ENCODE measurements around the gene MYEF2. TPM values are rescaled to one million over a fixed set of nuclear protein-coding genes. Genes with fewer than 3 reads are reported as not detected.

Gene MYEF2
- total RNA-seq, 2 experiments from 2014 or later = 44.0 to 107 TPM

DNA sequence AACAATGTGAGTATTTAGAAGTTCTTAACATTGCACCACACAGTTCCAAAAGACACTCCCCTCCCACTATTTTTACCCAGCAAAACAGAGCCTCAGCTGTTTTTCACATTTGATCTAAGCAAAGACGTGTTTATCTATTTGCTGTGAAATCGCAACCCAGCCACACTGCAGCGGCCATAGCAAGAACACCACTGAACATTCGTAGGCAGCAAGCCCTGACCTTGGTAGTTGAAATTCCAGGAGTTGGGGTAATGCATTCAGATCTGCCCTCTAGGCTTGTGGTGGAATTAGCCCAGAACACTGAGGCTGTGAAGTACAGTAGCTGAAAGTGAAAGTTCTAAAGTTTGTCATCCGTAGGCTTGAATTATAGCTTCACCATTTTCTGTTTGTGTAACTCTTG is 74.4 kb downstream of the MYEF2 start:
- H3K79me2 ChIP-seq (ENCODE audit: insufficient read depth, low read depth, low read length) = no peaks in the 10 kb centered on the region
- POLR2A ChIA-PET = no interaction called here
- no peak overlapping the region for H3K27ac ChIP-seq (ENCODE audit: low read depth, low read length, poor library complexity, severe bottlenecking)
- no peak overlapping the region for H2AFZ ChIP-seq (ENCODE audit: low read length)
- TF ChIP-seq, protein P1, sequence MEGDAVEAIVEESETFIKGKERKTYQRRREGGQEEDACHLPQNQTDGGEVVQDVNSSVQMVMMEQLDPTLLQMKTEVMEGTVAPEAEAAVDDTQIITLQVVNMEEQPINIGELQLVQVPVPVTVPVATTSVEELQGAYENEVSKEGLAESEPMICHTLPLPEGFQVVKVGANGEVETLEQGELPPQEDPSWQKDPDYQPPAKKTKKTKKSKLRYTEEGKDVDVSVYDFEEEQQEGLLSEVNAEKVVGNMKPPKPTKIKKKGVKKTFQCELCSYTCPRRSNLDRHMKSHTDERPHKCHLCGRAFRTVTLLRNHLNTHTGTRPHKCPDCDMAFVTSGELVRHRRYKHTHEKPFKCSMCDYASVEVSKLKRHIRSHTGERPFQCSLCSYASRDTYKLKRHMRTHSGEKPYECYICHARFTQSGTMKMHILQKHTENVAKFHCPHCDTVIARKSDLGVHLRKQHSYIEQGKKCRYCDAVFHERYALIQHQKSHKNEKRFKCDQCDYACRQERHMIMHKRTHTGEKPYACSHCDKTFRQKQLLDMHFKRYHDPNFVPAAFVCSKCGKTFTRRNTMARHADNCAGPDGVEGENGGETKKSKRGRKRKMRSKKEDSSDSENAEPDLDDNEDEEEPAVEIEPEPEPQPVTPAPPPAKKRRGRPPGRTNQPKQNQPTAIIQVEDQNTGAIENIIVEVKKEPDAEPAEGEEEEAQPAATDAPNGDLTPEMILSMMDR (conservative IDR thresholded peaks at IDR 0.05; ENCODE audit: low read length) = no peak
- no peak for TF ChIP-seq EZH2phosphoT487 (IDR thresholded peaks at IDR 0.05; ENCODE audit: borderline replicate concordance, low read depth, low read length)
- no peak for DNase-seq (ENCODE audit: low spot score)
- H4K20me1 ChIP-seq (ENCODE audit: insufficient read depth, low read length) = no peaks in the 10 kb centered on the region
- CTCF ChIA-PET (ENCODE audit: unreplicated experiment) = no interaction called here
- H3K4me3 ChIP-seq (ENCODE audit: low read depth, low read length, poor library complexity, severe bottlenecking) = no peak overlapping the region
- H3K4me1 ChIP-seq (ENCODE audit: insufficient read depth, low read length, poor library complexity, severe bottlenecking) = no peaks in the 10 kb centered on the region
- no TSS peak for BruUV-seq (replicated peaks)
- no peaks in the 10 kb centered on the region for H3K9me2 ChIP-seq (ENCODE audit: insufficient read depth, low read length)
- H3K9me3 ChIP-seq (ENCODE audit: low read length) = no peaks in the 10 kb centered on the region
- H3K36me3 ChIP-seq (ENCODE audit: insufficient read depth, low read length) = no peaks in the 10 kb centered on the region
- no peak overlapping the region for H3K4me2 ChIP-seq (ENCODE audit: low read length)
- intact Hi-C loops (cut with micrococcal nuclease; ENCODE audit: unreplicated experiment) = no loop called here

DNA sequence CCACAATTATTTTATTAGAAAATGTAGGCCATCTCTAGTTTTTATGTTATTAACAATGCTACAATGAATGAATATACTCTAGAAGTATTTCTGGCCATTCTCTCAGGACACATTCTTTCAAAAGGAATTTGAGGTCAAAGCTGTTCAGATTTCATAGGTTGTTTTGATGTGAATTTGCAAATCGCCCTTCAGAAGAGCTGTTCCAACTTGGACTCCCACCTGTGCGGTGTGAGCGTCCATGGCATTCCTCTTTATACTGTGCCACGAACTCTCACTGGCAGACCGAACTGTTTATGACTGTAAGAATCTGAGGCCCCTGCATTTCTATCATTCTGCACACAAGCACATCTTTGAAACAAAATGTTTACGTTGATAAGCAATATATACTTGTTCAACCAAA is 75.9 kb downstream of the MYEF2 start:
- BruUV-seq (replicated peaks) = no TSS peak
- POLR2A ChIA-PET = no interaction called here
- intact Hi-C loops (cut with micrococcal nuclease; ENCODE audit: unreplicated experiment) = no loop called here

DNA sequence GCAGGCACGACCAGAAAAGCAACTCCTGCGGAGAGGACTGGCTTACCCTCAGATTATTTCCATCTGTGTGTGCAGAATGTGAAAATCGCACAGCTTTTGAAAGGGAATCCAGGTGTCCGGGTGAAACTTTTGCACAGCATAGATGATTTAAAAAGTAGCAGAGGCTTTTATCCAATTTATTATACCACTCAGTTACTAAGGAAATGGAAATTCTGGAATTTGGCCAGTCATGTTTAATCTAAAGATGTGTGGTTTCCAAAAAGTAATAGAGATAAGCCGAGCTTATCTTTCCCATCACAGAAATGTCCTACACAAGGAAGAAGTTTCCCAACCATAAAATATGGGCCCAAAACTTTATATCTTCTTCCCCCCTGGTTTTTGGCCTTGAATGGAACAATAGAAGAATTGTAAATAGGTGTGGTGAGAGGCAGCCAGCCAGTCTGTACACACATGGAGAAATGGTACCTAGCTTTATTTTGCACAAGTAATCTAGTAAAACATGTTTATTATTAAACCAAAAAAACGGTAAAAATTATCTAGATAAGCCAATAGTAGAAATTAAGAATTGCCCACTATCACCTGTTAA is 76.6 kb downstream of the MYEF2 start:
- Histone ChIP-seq H3K9me3 (ENCODE audit: low read length) (no peaks in the 10 kb centered on the region), H2AFZ (ENCODE audit: low read length) (no peak overlapping the region), H3K79me2 (ENCODE audit: insufficient read depth, low read depth, low read length) (no peaks in the 10 kb centered on the region), H3K9me2 (ENCODE audit: insufficient read depth, low read length) (no peaks in the 10 kb centered on the region), H3K4me2 (ENCODE audit: low read length) (no peak overlapping the region), H3K4me3 (ENCODE audit: low read depth, low read length, poor library complexity, severe bottlenecking) (no peak overlapping the region), H3K4me1 (ENCODE audit: insufficient read depth, low read length, poor library complexity, severe bottlenecking) (no peaks in the 10 kb centered on the region), H3K27ac (ENCODE audit: low read depth, low read length, poor library complexity, severe bottlenecking) (no peak overlapping the region), H3K36me3 (ENCODE audit: insufficient read depth, low read length) (no peaks in the 10 kb centered on the region), H4K20me1 (ENCODE audit: insufficient read depth, low read length) (no peaks in the 10 kb centered on the region)
- POLR2A ChIA-PET = no interaction called here
- CTCF ChIA-PET (ENCODE audit: unreplicated experiment) = no interaction called here
- TF ChIP-seq, protein P1 (conservative IDR thresholded peaks at IDR 0.05; ENCODE audit: low read length) = no peak
- no peak for TF ChIP-seq EZH2phosphoT487 (IDR thresholded peaks at IDR 0.05; ENCODE audit: borderline replicate concordance, low read depth, low read length)
- no peak for DNase-seq (ENCODE audit: low spot score)
- intact Hi-C loops (cut with micrococcal nuclease; ENCODE audit: unreplicated experiment) = no loop called here
- no TSS peak for BruUV-seq (replicated peaks)

More for the DNA sequence above, 75.9 kb downstream of the MYEF2 start:
- CTCF ChIA-PET (ENCODE audit: unreplicated experiment) = no interaction called here
- Histone ChIP-seq H4K20me1 (ENCODE audit: insufficient read depth, low read length) (no peaks in the 10 kb centered on the region), H3K4me1 (ENCODE audit: insufficient read depth, low read length, poor library complexity, severe bottlenecking) (no peaks in the 10 kb centered on the region), H3K4me3 (ENCODE audit: low read depth, low read length, poor library complexity, severe bottlenecking) (no peak overlapping the region), H3K9me3 (ENCODE audit: low read length) (no peaks in the 10 kb centered on the region), H2AFZ (ENCODE audit: low read length) (no peak overlapping the region), H3K79me2 (ENCODE audit: insufficient read depth, low read depth, low read length) (no peaks in the 10 kb centered on the region), H3K36me3 (ENCODE audit: insufficient read depth, low read length) (no peaks in the 10 kb centered on the region), H3K4me2 (ENCODE audit: low read length) (no peak overlapping the region), H3K9me2 (ENCODE audit: insufficient read depth, low read length) (no peaks in the 10 kb centered on the region), H3K27ac (ENCODE audit: low read depth, low read length, poor library complexity, severe bottlenecking) (no peak overlapping the region)
- TF ChIP-seq EZH2phosphoT487 (IDR thresholded peaks at IDR 0.05; ENCODE audit: borderline replicate concordance, low read depth, low read length) = no peak
- TF ChIP-seq, protein P1 (conservative IDR thresholded peaks at IDR 0.05; ENCODE audit: low read length) = no peak
- DNase-seq (ENCODE audit: low spot score) = no peak
